Ascending aorta (tissue), 2 donors: Measurements from ENCODE around the gene BRCA2. TPM values are rescaled to one million over a fixed set of nuclear protein-coding genes. Genes with fewer than 3 reads are reported as not detected.

ENCODE experiments used
- DNase-seq, 2 donors: peaks; one replicate each; pipeline ENCODE4 v3.0.0-alpha.2; 2019; ENCODE audit warnings: low spot score in 2 of 2
- H3K27ac ChIP-seq, 2 donors: fragments of 200-600 bp; sonication (generic); one replicate each; pipeline ENCODE4 v1.5.1; 2016 to 2017; ENCODE audit warnings: mild to moderate bottlenecking in 1 of 2
- H3K27me3 ChIP-seq: fragments of 200-600 bp; sonication (generic); one replicate; pipeline ENCODE4 v1.5.1; 2017
- H3K36me3 ChIP-seq, 2 donors: fragments of 200-600 bp; sonication (generic); one replicate each; pipeline ENCODE4 v1.5.1; 2016
- H3K4me1 ChIP-seq, 2 donors: fragments of 200-600 bp; sonication (generic); one replicate each; pipeline ENCODE4 v1.5.1; 2016 to 2017; ENCODE audit warnings: mild to moderate bottlenecking in 1 of 2
- H3K4me3 ChIP-seq, 2 donors: fragments of 200-600 bp; sonication (generic); one replicate each; pipeline ENCODE4 v1.5.1; 2016 to 2017; ENCODE audit warnings: mild to moderate bottlenecking in 1 of 2
- H3K9me3 ChIP-seq, 2 donors: fragments of 200-600 bp; sonication (generic); one replicate each; pipeline ENCODE4 v1.5.1; 2016
- CTCF ChIP-seq, 3 experiments: fragments of 200-600 bp in 2 of 3; fragments of 450-650 bp in 1 of 3; sonication (generic) in 2 of 3; IDR thresholded peaks; one replicate each; pipeline ENCODE4 v1.5.1; 2016 to 2019; ENCODE audit warnings: antibody characterized with exemption in 3 of 3, mild to moderate bottlenecking in 1 of 3, moderate library complexity in 1 of 3
- intact Hi-C: fragments of 100-400 bp; cut with DNase I; formaldehyde crosslinking; loops from one replicate; pipeline ENCODE4 v1.15.1; 2023
- total RNA-seq: library from RNA; depleted of rRNA; stranded (reverse); fragments of >200 nt; gene quantifications from one replicate; pipeline ENCODE4 v1.1.0, GENCODE V29; 2016

BRCA2 gene
- total RNA-seq, 1 donor from 2014 or later = 0.64 TPM

- Histone ChIP-seq H3K36me3 (peaks cover 8 to 12% of the 10 kb centered on the region in 2 donors), H3K9me3 (no peaks in the 10 kb centered on the region), H3K27me3 (no peaks in the 10 kb centered on the region), H3K4me1 (no peaks in the 10 kb centered on the region), H3K27ac (no peak overlapping the region), H3K4me3 (no peak overlapping the region)
- DNase-seq = no peak
- no peak for TF ChIP-seq CTCF (IDR thresholded peaks at IDR 0.05)
- intact Hi-C loops = no loop called here
These were observed 93.6 kb downstream of the BRCA2 start for GRCh38 chr13:32409001-32409313.

- no peaks in the 10 kb centered on the region for H3K27me3 ChIP-seq
- intact Hi-C loops = no loop called here
- no peaks in the 10 kb centered on the region for H3K9me3 ChIP-seq
- peak in 1 of 2 donors; percentile 66 for DNase-seq
- no peaks in the 10 kb centered on the region for H3K4me1 ChIP-seq
- H3K27ac ChIP-seq = no peak overlapping the region
- TF ChIP-seq CTCF (IDR thresholded peaks at IDR 0.05) = no peak
- H3K36me3 ChIP-seq = peaks cover 8 to 12% of the 10 kb centered on the region in 2 donors
- H3K4me3 ChIP-seq = peak overlapping the region in 1 of 2 donors; percentile 7
These were observed 94.5 kb downstream of the BRCA2 start for GRCh38 chr13:32409561-32410421.

GRCh38 chr13:32413284-32413683 is 98.0 kb downstream of the BRCA2 start:
- no peaks in the 10 kb centered on the region for H3K9me3 ChIP-seq
- H3K4me3 ChIP-seq = no peak overlapping the region
- no peak overlapping the region for H3K27ac ChIP-seq
- H3K27me3 ChIP-seq = no peaks in the 10 kb centered on the region
- DNase-seq = no peak
- intact Hi-C loops = no loop called here
- H3K4me1 ChIP-seq = no peaks in the 10 kb centered on the region
- no peak for TF ChIP-seq CTCF (IDR thresholded peaks at IDR 0.05)
- peaks cover 0 to 4% of the 10 kb centered on the region in 2 donors for H3K36me3 ChIP-seq

- intact Hi-C loops = no loop called here
- Histone ChIP-seq H3K27ac (no peak overlapping the region), H3K27me3 (no peaks in the 10 kb centered on the region), H3K4me1 (no peaks in the 10 kb centered on the region), H3K36me3 (peaks cover 0 to 4% of the 10 kb centered on the region in 2 donors), H3K9me3 (no peaks in the 10 kb centered on the region), H3K4me3 (no peak overlapping the region)
- DNase-seq = no peak
- TF ChIP-seq CTCF (IDR thresholded peaks at IDR 0.05) = no peak
These were observed 99.3 kb downstream of the BRCA2 start for GRCh38 chr13:32414580-32414979.

GRCh38 chr13:32415019-32415418 is 99.7 kb downstream of the BRCA2 start:
- Histone ChIP-seq H3K4me3 (no peak overlapping the region), H3K9me3 (no peaks in the 10 kb centered on the region), H3K27me3 (no peaks in the 10 kb centered on the region), H3K4me1 (no peaks in the 10 kb centered on the region), H3K36me3 (peaks cover 3 to 4% of the 10 kb centered on the region in 2 donors), H3K27ac (no peak overlapping the region)
- TF ChIP-seq CTCF (IDR thresholded peaks at IDR 0.05) = peak in 1 of 3 experiments; percentile 20
- intact Hi-C loops = no loop called here
- DNase-seq = no peak
